Ovary (tissue), 3 donors: ENCODE results near the gene CHRM4.

Experiments used
- CTCF ChIP-seq, 3 donors: fragments of 450-650 bp in 2 of 3; fragments of 200-600 bp in 1 of 3; IDR thresholded peaks; one replicate each; pipeline versions ENCODE4 v1.5.1 to v1.8.0; 2016 to 2022; ENCODE audit warnings: antibody characterized with exemption in 3 of 3, mild to moderate bottlenecking in 1 of 3
- POLR2A ChIP-seq: fragments of 450-650 bp; IDR thresholded peaks from one replicate; pipeline ENCODE4 v1.6.1; 2017; ENCODE audit warnings: antibody characterized with exemption, mild to moderate bottlenecking, moderate library complexity
- donor health status: DM: no; HTN: no; CAD: no.

- peak; percentile 75 to 81 (median 78) for TF ChIP-seq CTCF (IDR thresholded peaks at IDR 0.05)
- TF ChIP-seq POLR2A: no peak
Observed at GRCh38 chr11:46367244-46367915, 24.2 kb downstream of the CHRM4 start.
